Measurements from ENCODE around the gene CD200. TPM values are rescaled to one million over a fixed set of nuclear protein-coding genes. Genes with fewer than 3 reads are reported as not detected.

CD200 gene
- total and polyA plus RNA-seq, 9 of the 15 experiments (the other 6 are each of a cell fraction or from before 2014, with no cell fraction given): 0.13 TPM; not detected in 8

- H3K4me2 ChIP-seq (ENCODE audit: insufficient read depth, low read length): no peak overlapping the region
- ChIA-PET POLR2A (no interaction called here), CTCF (ENCODE audit: low intra/inter-chr PET ratio) (no interaction called here)
- H4K20me1 ChIP-seq (replicated peaks; ENCODE audit: control insufficient read depth, insufficient read depth, low read length): no peaks in the 10 kb centered on the region
- H3K36me3 ChIP-seq (ENCODE audit: control insufficient read depth, insufficient read depth, low read length): no peaks in the 10 kb centered on the region
- ATAC-seq: no peak
- H3K9me3 ChIP-seq (replicated peaks; ENCODE audit: control insufficient read depth, insufficient read depth, low read depth, low read length): no peaks in the 10 kb centered on the region
- H3K9ac ChIP-seq (ENCODE audit: insufficient read depth in 1 of 2, low read depth in 2 of 2, low read length in 2 of 2): no peak overlapping the region
- no peak overlapping the region for H3K27ac ChIP-seq (ENCODE audit: extremely low read depth, low read depth, low read length)
- no peak for DNase-seq (ENCODE audit: extremely low read depth in 1 of 4, low spot score in 3 of 4)
- no peak for FAIRE-seq
- intact Hi-C loops (cut with micrococcal nuclease) (no loop called here), in situ Hi-C loops (cut with MboI) (loop anchor here (25.0 kb wide), 1 partner anchor 192 kb away; no protein-coding TSS in a partner anchor)
- H3K9me1 ChIP-seq (ENCODE audit: control insufficient read depth, insufficient read depth, low read length): no peaks in the 10 kb centered on the region
- no peak overlapping the region for H2AFZ ChIP-seq (ENCODE audit: low read depth, low read length)
- WGBS (ENCODE audit: insufficient coverage, low coverage, missing lambda C conversion rate): 0% methylated on average over 1 of the region's 1 CpG
- no peaks in the 10 kb centered on the region for H3K79me2 ChIP-seq (ENCODE audit: control insufficient read depth, insufficient read depth, low read length)
- TF ChIP-seq ZNF277 (CRISPR knock-in tag; IDR thresholded peaks at IDR 0.05; ENCODE audit: borderline replicate concordance) (no peak), CBFA2T2 (conservative IDR thresholded peaks at IDR 0.05) (no peak), GABPA (tag; conservative IDR thresholded peaks at IDR 0.05; ENCODE audit: low read depth) (no peak), HNRNPUL1 (IDR thresholded peaks at IDR 0.05; ENCODE audit: low read length) (no peak)
- TF ChIP-seq, protein P1, sequence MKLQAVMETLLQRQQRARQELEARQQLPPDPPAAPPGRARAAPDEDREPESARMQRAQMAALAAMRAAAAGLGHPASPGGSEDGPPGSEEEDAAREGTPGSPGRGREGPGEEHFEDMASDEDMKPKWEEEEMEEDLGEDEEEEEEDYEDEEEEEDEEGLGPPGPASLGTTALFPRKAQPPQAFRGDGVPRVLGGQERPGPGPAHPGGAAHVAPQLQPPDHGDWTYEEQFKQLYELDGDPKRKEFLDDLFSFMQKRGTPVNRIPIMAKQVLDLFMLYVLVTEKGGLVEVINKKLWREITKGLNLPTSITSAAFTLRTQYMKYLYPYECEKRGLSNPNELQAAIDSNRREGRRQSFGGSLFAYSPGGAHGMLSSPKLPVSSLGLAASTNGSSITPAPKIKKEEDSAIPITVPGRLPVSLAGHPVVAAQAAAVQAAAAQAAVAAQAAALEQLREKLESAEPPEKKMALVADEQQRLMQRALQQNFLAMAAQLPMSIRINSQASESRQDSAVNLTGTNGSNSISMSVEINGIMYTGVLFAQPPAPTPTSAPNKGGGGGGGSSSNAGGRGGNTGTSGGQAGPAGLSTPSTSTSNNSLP (IDR thresholded peaks at IDR 0.05; ENCODE audit: borderline replicate concordance, low read depth, low read length): no peak
- no TSS peak for BruUV-seq (replicated peaks)
- no peaks in the 10 kb centered on the region for H3K27me3 ChIP-seq (ENCODE audit: control insufficient read depth in 2 of 2, insufficient read depth in 2 of 2, low read length in 2 of 2)
- no peaks in the 10 kb centered on the region for H3K4me1 ChIP-seq (replicated peaks in 1 of 2; ENCODE audit: control insufficient read depth in 2 of 2, insufficient read depth in 2 of 2, low read length in 2 of 2)
- H3K4me3 ChIP-seq: no peak overlapping the region
Measured at GRCh38 chr3:112320691-112321090, 12.3 kb upstream of the CD200 start.

All from K562 (cell line).